OCI-LY7 (cell line): Measurements from ENCODE around the gene EP400. TPM values are rescaled to one million over a fixed set of nuclear protein-coding genes. Genes with fewer than 3 reads are reported as not detected.

ENCODE experiments used
- BruUV-seq: library from RNA; stranded (reverse); fragments of 400-500 nt; replicated peaks from 2 replicates; lab custom pipeline; 2021; lab: Mats Ljungman, UMichigan
- CTCF ChIA-PET: fragments of 300-600 bp; sonication (Branson Sonifier 250); formaldehyde crosslinking; loops from one replicate; lab custom pipeline; 2022; ENCODE audit warnings: antibody characterized with exemption; ENCODE audit not compliant: unreplicated experiment; lab: Charles Lee
- POLR2A ChIA-PET: fragments of 300-600 bp; sonication (Branson Sonifier 250); formaldehyde crosslinking; loops from one replicate; lab custom pipeline; 2022; ENCODE audit warnings: antibody characterized with exemption; lab: Charles Lee
- DNase-seq: peaks from one replicate; pipeline ENCODE4 v3.0.0-alpha.2; 2015; ENCODE audit warnings: low spot score
- H2AFZ ChIP-seq: fragments of 200-600 bp; sonication (generic), shearing (Covaris generic); 2 replicates; pipeline ENCODE4 v1.6.1; 2014; ENCODE audit warnings: mild to moderate bottlenecking, antibody characterized with exemption, low read length, moderate library complexity
- H3K27ac ChIP-seq: fragments of 200-600 bp; sonication (generic); 2 replicates; pipeline ENCODE4 v1.5.1; 2014; ENCODE audit warnings: mixed run types, low read depth, mild to moderate bottlenecking, moderate library complexity, low read length, inconsistent platforms; ENCODE audit not compliant: poor library complexity, severe bottlenecking
- H3K36me3 ChIP-seq: fragments of 200-600 bp; sonication (generic); 2 replicates; pipeline ENCODE4 v1.6.1; 2014; ENCODE audit warnings: mild to moderate bottlenecking, antibody characterized with exemption, low read length, moderate library complexity, mixed read lengths; ENCODE audit not compliant: insufficient read depth
- H3K4me1 ChIP-seq: fragments of 200-600 bp; sonication (generic); 2 replicates; pipeline ENCODE4 v1.5.1; 2014; ENCODE audit warnings: mild to moderate bottlenecking, low read length; ENCODE audit not compliant: insufficient read depth, poor library complexity, severe bottlenecking
- H3K4me2 ChIP-seq: fragments of 200-600 bp; sonication (generic); 2 replicates; pipeline ENCODE4 v1.6.1; 2014; ENCODE audit warnings: mild to moderate bottlenecking, low read length
- H3K4me3 ChIP-seq: fragments of 200-600 bp; sonication (generic); 2 replicates; pipeline ENCODE4 v1.5.1; 2014; ENCODE audit warnings: mild to moderate bottlenecking, low read depth, low read length; ENCODE audit not compliant: poor library complexity, severe bottlenecking
- H3K79me2 ChIP-seq: fragments of 200-600 bp; sonication (generic); 2 replicates; pipeline ENCODE4 v1.6.1; 2016; ENCODE audit warnings: low read depth, mild to moderate bottlenecking, low read length, moderate library complexity, mixed read lengths; ENCODE audit not compliant: insufficient read depth
- H3K9me2 ChIP-seq: fragments of 200-600 bp; sonication (generic); 2 replicates; pipeline ENCODE4 v1.6.1; 2016; ENCODE audit warnings: mild to moderate bottlenecking, low read length, mixed read lengths; ENCODE audit not compliant: insufficient read depth
- H3K9me3 ChIP-seq: fragments of 200-600 bp; sonication (generic); 2 replicates; pipeline ENCODE4 v1.6.1; 2014; ENCODE audit warnings: mild to moderate bottlenecking, mixed run types, low read length, mixed read lengths
- H4K20me1 ChIP-seq: fragments of 200-600 bp; sonication (generic); 2 replicates; pipeline ENCODE4 v1.6.1; 2014; ENCODE audit warnings: mild to moderate bottlenecking, antibody characterized with exemption, low read length, moderate library complexity, mixed read lengths; ENCODE audit not compliant: insufficient read depth
- CTCF ChIP-seq: fragments of 200-600 bp; sonication (generic); conservative IDR thresholded peaks from 2 replicates; pipeline ENCODE4 v1.5.1; 2014; ENCODE audit warnings: mild to moderate bottlenecking, antibody characterized with exemption, low read length, moderate library complexity, mixed read lengths
- EZH2phosphoT487 ChIP-seq: fragments of 200-600 bp; sonication (generic); IDR thresholded peaks from 2 replicates; pipeline ENCODE4 v1.6.1; 2018; ENCODE audit warnings: low read depth, borderline replicate concordance, mild to moderate bottlenecking, mixed run types, antibody characterized with exemption, low read length, moderate library complexity, mixed read lengths
- intact Hi-C: fragments of 100-400 bp; cut with micrococcal nuclease; formaldehyde crosslinking; loops from one replicate; pipeline ENCODE4 v1.10.0; 2022; ENCODE audit not compliant: unreplicated experiment
- total RNA-seq, 2 experiments: library from RNA; depleted of rRNA in 1 of 2; stranded (reverse); fragments of >200 nt in 1 of 2; shearing (Covaris generic) in 1 of 2; gene quantifications; 2 replicates each; pipeline ENCODE4 v1.2.3, GENCODE V29; 2014 to 2022

EP400 gene
- total RNA-seq, 2 experiments from 2014 or later = 20.7 to 56.2 TPM

- no peak for DNase-seq
- no peaks in the 10 kb centered on the region for H3K79me2 ChIP-seq
- BruUV-seq = no TSS peak
- H3K27ac ChIP-seq = no peak overlapping the region
- CTCF ChIA-PET = no interaction called here
- H3K4me3 ChIP-seq = no peak overlapping the region
- intact Hi-C loops = no loop called here
- TF ChIP-seq EZH2phosphoT487 (no peak), CTCF (no peak)
- POLR2A ChIA-PET = no interaction called here
- H4K20me1 ChIP-seq = no peaks in the 10 kb centered on the region
- H3K4me1 ChIP-seq = no peaks in the 10 kb centered on the region
- H2AFZ ChIP-seq = no peak overlapping the region
- H3K9me2 ChIP-seq = no peaks in the 10 kb centered on the region
- H3K4me2 ChIP-seq = no peak overlapping the region
- no peaks in the 10 kb centered on the region for H3K9me3 ChIP-seq
- H3K36me3 ChIP-seq = peaks cover 89% of the 10 kb centered on the region
Measured at GRCh38 chr12:131941987-131942341, 7.8 kb upstream of the EP400 start.

- Histone ChIP-seq H3K9me3 (no peaks in the 10 kb centered on the region), H3K9me2 (no peaks in the 10 kb centered on the region), H2AFZ (no peak overlapping the region), H3K27ac (no peak overlapping the region), H4K20me1 (no peaks in the 10 kb centered on the region), H3K79me2 (no peaks in the 10 kb centered on the region), H3K4me3 (no peak overlapping the region), H3K36me3 (peaks cover 82% of the 10 kb centered on the region), H3K4me2 (no peak overlapping the region), H3K4me1 (no peaks in the 10 kb centered on the region)
- TF ChIP-seq CTCF (no peak), EZH2phosphoT487 (no peak)
- intact Hi-C loops = no loop called here
- ChIA-PET CTCF (no interaction called here), POLR2A (no interaction called here)
- DNase-seq = no peak
- BruUV-seq = no TSS peak
Measured at GRCh38 chr12:131942671-131943070, 7.1 kb upstream of the EP400 start.

GRCh38 chr12:131943389-131943788, 6.4 kb upstream of the EP400 start:
- intact Hi-C loops = no loop called here
- Histone ChIP-seq H3K27ac (no peak overlapping the region), H3K36me3 (peaks cover 75% of the 10 kb centered on the region), H4K20me1 (no peaks in the 10 kb centered on the region), H3K4me1 (no peaks in the 10 kb centered on the region), H3K9me2 (no peaks in the 10 kb centered on the region), H2AFZ (no peak overlapping the region), H3K79me2 (no peaks in the 10 kb centered on the region), H3K9me3 (no peaks in the 10 kb centered on the region), H3K4me3 (no peak overlapping the region), H3K4me2 (no peak overlapping the region)
- DNase-seq = no peak
- CTCF ChIA-PET = no interaction called here
- BruUV-seq = no TSS peak
- TF ChIP-seq EZH2phosphoT487 (no peak), CTCF (no peak)
- POLR2A ChIA-PET = interaction anchor here (1.0 kb wide), 1 partner anchor 14 kb away, joined by 3 read pairs; the partner anchor contains the start of gene PUS1
